Prostate gland (tissue), 1 donor: ENCODE measurements around the gene PSMD6.

Source experiments
- POLR2A ChIP-seq: fragments of 450-650 bp; IDR thresholded peaks from one replicate; pipeline ENCODE4 v1.6.1; 2016; ENCODE audit warnings: antibody characterized with exemption, mild to moderate bottlenecking
- POLR2AphosphoS5 ChIP-seq: sonication (generic); formaldehyde crosslinking; IDR thresholded peaks from one replicate; pipeline ENCODE4 v1.6.1; 2017; ENCODE audit warnings: antibody characterized with exemption

GRCh38 chr3:63977893-63978292 lies 45.4 kb downstream of the PSMD6 start:
- TF ChIP-seq POLR2AphosphoS5 (no peak), POLR2A (no peak)
